GM19043 (cell line): ENCODE results near the gene RIPOR3.
"Not testable (repeated sequence)": the region's sequence is repeated elsewhere in the genome, so short reads cannot be mapped to it uniquely, and the experiment has no call there.

ENCODE experiments used
- ATAC-seq: cut with Tn5 transposase; IDR thresholded peaks from one replicate; pipeline ENCODE4 v1.9.1; 2021; ENCODE audit warnings: low read depth; ENCODE audit not compliant: unreplicated experiment

The RIPOR3 gene

GRCh38 chr20:50610212-50610718, 81.1 kb downstream of the RIPOR3 start:
- no peak for ATAC-seq

DNA sequence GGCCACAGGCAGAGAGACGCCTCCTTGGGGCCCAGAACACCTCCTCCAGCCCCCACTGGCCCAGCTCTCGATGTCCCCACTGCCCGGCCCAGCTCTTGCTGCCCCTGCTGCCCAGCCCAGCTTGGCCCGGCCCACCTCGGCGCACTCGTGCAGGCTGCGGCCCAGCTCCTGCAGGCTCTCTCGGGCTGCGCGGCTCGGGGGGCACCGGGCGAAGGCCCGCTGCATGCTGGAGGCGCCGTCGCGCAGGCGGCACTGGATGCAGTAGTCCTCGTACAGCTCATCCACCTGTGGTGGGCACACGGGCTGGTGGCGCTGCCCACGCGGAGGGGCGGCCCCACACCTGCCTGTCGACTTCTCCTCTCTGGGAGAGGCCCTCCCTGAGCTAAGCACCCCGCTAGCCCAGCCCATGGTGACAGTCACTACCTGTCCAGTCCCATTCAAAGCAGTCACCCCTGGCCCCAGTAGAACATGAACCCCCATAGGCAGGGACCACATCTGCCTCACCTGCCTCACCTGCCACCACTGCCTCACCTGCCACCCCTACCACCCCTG, 81.8 kb downstream of the RIPOR3 start:
- ATAC-seq: no peak

- no peak for ATAC-seq
Observed at GRCh38 chr20:50608750-50609104, 82.6 kb downstream of the RIPOR3 start.

- no peak for ATAC-seq
Observed at GRCh38 chr20:50607850-50608749, 83.2 kb downstream of the RIPOR3 start.

DNA sequence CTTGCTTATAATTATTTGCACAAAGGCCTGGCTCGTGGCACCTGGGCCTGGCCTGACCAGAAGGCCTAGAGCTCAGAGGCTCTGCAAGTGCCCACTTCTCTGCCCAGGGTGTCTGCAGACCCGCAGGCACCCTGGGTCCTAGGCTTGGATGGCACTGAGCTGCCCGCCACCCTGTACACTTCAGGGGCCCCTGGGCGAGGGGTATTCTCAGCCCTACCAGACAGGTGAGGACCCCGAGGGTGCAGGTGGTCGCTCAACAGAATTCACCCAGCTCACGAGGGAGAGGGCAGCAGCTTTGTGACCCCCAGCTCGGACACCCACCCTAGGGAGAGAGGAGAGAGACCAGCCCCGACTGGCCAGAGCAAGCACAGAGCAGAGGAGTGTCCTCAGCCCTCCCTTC, 83.9 kb downstream of the RIPOR3 start:
- no peak for ATAC-seq

GRCh38 chr20:50605136-50605535, 86.2 kb downstream of the RIPOR3 start:
- no peak for ATAC-seq

DNA sequence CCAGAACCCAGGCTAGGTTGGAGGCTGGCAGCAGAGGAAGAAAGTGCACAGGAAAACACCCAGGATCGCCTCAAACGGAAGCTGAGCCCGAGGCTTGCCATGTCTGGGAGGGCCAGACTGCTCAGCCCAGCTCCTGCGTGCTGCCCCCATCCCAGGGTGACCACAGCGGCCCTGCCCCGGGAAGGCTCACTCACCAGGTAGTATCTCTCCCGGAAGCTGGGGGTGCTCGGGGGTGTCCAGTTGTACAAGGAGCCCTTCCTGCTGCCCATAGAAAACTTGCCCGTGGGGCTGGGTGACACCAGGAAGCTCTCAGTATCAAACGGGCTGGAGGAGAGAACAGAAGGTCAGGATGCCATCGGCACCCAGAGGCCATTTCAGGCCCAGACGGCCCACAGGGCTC, 86.9 kb downstream of the RIPOR3 start:
- ATAC-seq: no peak

GRCh38 chr20:50602432-50603088, 88.8 kb downstream of the RIPOR3 start:
- ATAC-seq: no peak

DNA sequence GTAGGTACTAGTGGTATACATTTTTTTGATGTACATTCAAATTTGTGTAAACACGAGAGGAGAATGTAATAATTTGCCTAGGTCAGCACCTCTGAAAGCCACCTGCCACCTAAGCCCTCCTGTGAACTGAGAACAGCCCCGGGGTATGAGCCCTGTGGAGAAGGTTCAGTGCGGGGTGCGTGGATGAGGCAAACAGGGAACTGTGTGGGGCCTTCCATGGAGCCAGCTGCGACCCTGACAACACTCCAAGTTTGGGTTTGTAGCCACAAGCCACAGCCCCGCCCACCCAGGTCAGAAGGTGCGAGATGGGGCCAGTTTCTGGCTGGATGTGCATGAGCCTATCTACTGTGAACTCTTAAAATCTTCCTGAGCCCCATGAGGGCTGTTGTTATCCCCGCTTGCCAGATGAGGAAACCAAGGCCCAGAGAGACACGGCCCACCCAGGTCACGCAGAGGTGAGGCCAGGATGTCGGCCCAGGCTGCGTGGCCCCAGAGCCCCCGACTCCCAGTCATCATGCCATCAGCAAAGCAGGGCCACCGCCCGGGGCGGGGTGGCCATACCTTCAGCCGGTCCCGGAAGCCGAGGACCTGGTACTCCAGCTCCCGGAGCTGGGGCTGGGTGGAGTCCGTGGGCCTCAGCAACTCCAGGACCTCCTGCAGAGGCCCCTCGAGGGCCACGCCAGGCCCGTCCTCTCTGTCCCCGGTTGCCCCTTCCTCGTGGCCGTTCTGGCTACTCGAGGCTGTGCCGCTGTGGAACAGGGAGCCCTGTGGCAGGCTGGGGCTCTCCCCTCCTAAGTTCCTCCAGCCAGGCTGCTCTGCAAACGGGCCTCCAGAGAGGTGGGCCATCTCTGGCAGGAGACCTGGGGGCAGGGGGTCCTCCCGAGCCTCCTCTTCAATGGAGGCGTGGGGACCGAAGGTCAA, 89.6 kb downstream of the RIPOR3 start:
- no peak for ATAC-seq

DNA sequence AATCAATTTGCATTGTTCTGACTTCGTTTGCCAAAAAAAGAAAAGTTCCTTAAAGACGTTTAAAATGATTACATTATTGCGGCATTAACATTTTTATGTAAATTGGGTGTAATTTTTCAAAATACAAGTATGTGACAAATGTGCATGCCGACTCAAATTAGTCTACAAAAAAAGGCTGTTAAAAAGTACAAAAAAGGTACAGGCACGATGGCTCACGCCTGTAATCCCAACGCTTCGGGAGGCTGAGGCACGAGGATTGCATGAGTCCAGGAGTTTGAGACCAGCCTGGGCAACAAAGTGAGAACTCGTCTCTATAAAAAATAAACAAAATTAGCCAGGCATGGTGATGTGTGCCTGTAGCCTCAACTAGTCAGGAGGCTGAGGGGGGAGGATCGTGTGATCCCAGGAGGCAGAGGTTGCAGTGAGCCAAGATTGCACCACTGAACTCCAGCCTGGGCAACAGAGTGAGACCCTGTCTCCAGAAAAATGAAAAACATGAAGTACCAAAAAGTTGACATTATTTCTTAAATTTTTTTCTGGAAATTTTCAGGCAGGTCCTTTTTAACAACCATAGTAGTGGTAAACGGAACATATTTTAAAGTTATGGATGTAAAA, 91.0 kb downstream of the RIPOR3 start:
- no peak for ATAC-seq

GRCh38 chr20:50598768-50599167, 92.6 kb downstream of the RIPOR3 start:
- not testable (repeated sequence) for ATAC-seq

GRCh38 chr20:50598074-50598473, 93.3 kb downstream of the RIPOR3 start:
- no peak for ATAC-seq

GRCh38 chr20:50597406-50597969, 93.9 kb downstream of the RIPOR3 start:
- no peak for ATAC-seq

DNA sequence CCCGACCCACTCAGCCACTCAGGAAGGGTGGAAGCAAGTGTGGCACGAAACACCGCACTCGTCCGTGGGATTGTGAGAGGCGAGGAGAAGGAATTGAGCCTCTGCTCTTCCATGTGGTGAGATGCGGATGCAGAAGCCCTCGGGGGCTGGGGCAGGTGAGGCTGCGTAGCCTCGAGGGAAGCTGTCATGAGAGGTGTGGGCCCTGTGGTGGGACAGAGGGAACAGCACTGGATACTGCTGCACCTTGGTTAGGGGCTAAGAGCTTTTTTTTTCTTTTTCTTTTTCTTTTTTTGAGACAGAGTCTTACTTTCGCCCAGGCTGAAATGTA, 94.7 kb downstream of the RIPOR3 start:
- no peak for ATAC-seq

GRCh38 chr20:50595988-50596693, 95.2 kb downstream of the RIPOR3 start:
- no peak for ATAC-seq

- ATAC-seq: no peak
Observed at GRCh38 chr20:50595433-50595895, 95.9 kb downstream of the RIPOR3 start.

DNA sequence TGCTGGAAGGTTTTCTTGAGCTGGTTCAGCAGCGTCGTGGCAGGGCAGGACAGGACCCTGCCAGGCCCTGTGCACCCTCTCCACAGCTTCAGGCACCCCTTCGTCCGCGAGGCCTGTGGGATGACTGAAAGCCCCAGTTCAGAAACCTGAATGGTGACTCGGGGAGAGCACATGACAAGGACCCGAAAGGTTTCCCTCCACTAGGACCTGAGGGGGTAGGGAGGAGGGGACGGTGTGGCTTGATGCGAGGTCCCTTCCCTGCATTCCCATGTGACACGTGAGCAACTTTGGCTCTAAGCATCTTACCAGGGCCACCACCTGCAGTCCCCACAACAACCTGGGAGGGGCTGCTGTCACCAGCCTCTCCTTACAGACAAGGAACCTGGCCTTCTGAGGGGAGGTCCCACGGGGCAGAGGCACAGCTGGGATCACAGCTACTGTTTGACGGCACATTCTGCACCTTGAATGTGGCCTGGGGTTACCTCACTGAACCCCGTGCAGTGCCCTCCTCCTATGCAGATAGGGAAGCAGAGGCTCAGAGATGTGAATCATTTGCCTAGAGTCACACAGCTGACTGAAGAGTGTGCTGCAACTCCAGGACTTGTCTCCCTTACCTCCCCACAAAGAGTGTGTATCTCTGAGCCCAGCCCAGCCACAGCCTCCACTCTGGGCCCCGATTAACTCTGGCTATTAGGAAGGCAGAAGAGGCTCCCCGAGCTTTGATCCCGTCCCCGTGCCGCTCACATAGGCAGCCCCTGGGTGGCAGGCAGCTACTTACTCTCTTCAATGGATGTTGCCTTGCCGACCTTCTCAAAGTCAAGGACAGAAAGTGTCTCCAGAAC, 96.5 kb downstream of the RIPOR3 start:
- no peak for ATAC-seq

- no peak for ATAC-seq
Observed at GRCh38 chr20:50594231-50594590, 97.1 kb downstream of the RIPOR3 start.

- no peak for ATAC-seq
Observed at GRCh38 chr20:50593005-50593335, 98.4 kb downstream of the RIPOR3 start.
